CD4-positive, alpha-beta T cell (primary cell): ENCODE results near the gene CHPF2. TPM values are rescaled to one million over a fixed set of nuclear protein-coding genes. Genes with fewer than 3 reads are reported as not detected.
A peak's percentile ranks its signal among the peaks of the same experiment; 100 is the strongest.

ENCODE experiments used
- ATAC-seq: fragments of 200-7000 bp; cut with Tn5 transposase; one replicate; pipeline ENCODE4 v1.10.0; 2022; ENCODE audit warnings: mild to moderate bottlenecking; ENCODE audit not compliant: poor library complexity
- CTCF ChIA-PET: fragments of 350-600 bp; sonication (Branson Sonifier 250); formaldehyde crosslinking; loops from one replicate; lab custom pipeline; 2021; ENCODE audit warnings: antibody characterized with exemption, inconsistent platforms; lab: Charles Lee
- POLR2A ChIA-PET: fragments of 350-600 bp; sonication (Branson Sonifier 250); formaldehyde crosslinking; loops from one replicate; lab custom pipeline; 2021; ENCODE audit warnings: antibody characterized with exemption, inconsistent platforms; lab: Charles Lee
- DNase-seq, 14 experiments: peaks; one replicate each; pipeline ENCODE4 v3.0.0-alpha.2; 2013 to 2020; ENCODE audit warnings: mixed read lengths in 2 of 14
- H3K27ac ChIP-seq, 2 donors: one replicate each; pipeline versions ENCODE4 v1.5.1 to v1.7.0; 2013; ENCODE audit warnings: low read length in 2 of 2, low read depth in 1 of 2, mild to moderate bottlenecking in 1 of 2
- H3K27me3 ChIP-seq, 2 experiments: 1 replicate in 1 of 2; 2 replicates in 1 of 2; pipeline versions ENCODE4 v1.6.1 to v1.7.0; 2013; ENCODE audit warnings: low read length in 2 of 2, control low read depth in 1 of 2, mild to moderate bottlenecking in 1 of 2, moderate library complexity in 1 of 2; ENCODE audit not compliant: insufficient read depth in 2 of 2, control insufficient read depth in 1 of 2
- H3K36me3 ChIP-seq: one replicate; pipeline ENCODE4 v1.6.1; 2013; ENCODE audit warnings: low read length, control low read depth; ENCODE audit not compliant: insufficient read depth
- H3K4me1 ChIP-seq: one replicate; pipeline ENCODE4 v1.6.1; 2013; ENCODE audit warnings: low read length, control low read depth; ENCODE audit not compliant: insufficient read depth
- H3K4me3 ChIP-seq: one replicate; pipeline ENCODE4 v1.5.1; 2013; ENCODE audit warnings: mild to moderate bottlenecking, low read length, moderate library complexity
- H3K9me3 ChIP-seq, 2 experiments: 1 replicate in 1 of 2; 2 replicates in 1 of 2; pipeline versions ENCODE4 v1.6.1 to v1.7.0; 2013; ENCODE audit warnings: low read length in 2 of 2, mild to moderate bottlenecking in 2 of 2, control low read depth in 1 of 2, moderate library complexity in 1 of 2; ENCODE audit not compliant: control insufficient read depth in 1 of 2, insufficient read depth in 1 of 2
- H3K27ac Mint-ChIP-seq: one replicate; pipeline ENCODE4 v1.8.0; 2020; ENCODE audit warnings: mixed read lengths
- H3K27me3 Mint-ChIP-seq: one replicate; pipeline ENCODE4 v1.8.0; 2021; ENCODE audit warnings: mixed read lengths
- H3K36me3 Mint-ChIP-seq: one replicate; pipeline ENCODE4 v1.8.0; 2021; ENCODE audit warnings: low read depth, mixed read lengths
- H3K4me1 Mint-ChIP-seq: one replicate; pipeline ENCODE4 v1.8.0; 2021; ENCODE audit warnings: low read depth, mixed read lengths
- H3K4me3 Mint-ChIP-seq: one replicate; pipeline ENCODE4 v1.8.0; 2020; ENCODE audit warnings: mild to moderate bottlenecking, mixed read lengths
- H3K9me3 Mint-ChIP-seq: one replicate; pipeline ENCODE4 v1.8.0; 2020; ENCODE audit warnings: mixed read lengths
- intact Hi-C, 2 experiments: fragments of 100-400 bp; cut with DNase I in 1 of 2; cut with micrococcal nuclease in 1 of 2; formaldehyde crosslinking; loops; one replicate each; pipeline versions ENCODE4 v1.15.1 to v1.9.0; 2023 to 2025; cut with DNase I, micrococcal nuclease
- polyA plus RNA-seq, 2 donors: library from polyadenylated mRNA; unstranded; fragments of 120-200 nt; gene quantifications; one replicate each; pipeline ENCODE4 v1.2.1, GENCODE V29; 2013
- total RNA-seq, 174 experiments: library from RNA in 2 of 174; stranded (reverse) in 2 of 174; gene quantifications; one replicate each; pipeline ENCODE4 v1.2.3 and lab custom pipeline; 2021 to 2026
- TF ChIP-seq, protein P1 (sequence below): fragments of 200-600 bp; IDR thresholded peaks from one replicate; pipeline ENCODE4 v1.8.0; 2022; ENCODE audit warnings: antibody characterized with exemption, mild to moderate bottlenecking

The CHPF2 gene, protein sequence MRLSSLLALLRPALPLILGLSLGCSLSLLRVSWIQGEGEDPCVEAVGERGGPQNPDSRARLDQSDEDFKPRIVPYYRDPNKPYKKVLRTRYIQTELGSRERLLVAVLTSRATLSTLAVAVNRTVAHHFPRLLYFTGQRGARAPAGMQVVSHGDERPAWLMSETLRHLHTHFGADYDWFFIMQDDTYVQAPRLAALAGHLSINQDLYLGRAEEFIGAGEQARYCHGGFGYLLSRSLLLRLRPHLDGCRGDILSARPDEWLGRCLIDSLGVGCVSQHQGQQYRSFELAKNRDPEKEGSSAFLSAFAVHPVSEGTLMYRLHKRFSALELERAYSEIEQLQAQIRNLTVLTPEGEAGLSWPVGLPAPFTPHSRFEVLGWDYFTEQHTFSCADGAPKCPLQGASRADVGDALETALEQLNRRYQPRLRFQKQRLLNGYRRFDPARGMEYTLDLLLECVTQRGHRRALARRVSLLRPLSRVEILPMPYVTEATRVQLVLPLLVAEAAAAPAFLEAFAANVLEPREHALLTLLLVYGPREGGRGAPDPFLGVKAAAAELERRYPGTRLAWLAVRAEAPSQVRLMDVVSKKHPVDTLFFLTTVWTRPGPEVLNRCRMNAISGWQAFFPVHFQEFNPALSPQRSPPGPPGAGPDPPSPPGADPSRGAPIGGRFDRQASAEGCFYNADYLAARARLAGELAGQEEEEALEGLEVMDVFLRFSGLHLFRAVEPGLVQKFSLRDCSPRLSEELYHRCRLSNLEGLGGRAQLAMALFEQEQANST
- 10 to 100 TPM; 29.6 to 30.5 TPM for total RNA-seq
- polyA plus RNA-seq (2013, experiment 1 of 2): 26.5 TPM
- 29.8 TPM for polyA plus RNA-seq (2013, experiment 2 of 2)
- total RNA-seq (lab: John Stamatoyannopoulos, UW): 73.9 to 202 (median 119) reads per million in 172 experiments

DNA sequence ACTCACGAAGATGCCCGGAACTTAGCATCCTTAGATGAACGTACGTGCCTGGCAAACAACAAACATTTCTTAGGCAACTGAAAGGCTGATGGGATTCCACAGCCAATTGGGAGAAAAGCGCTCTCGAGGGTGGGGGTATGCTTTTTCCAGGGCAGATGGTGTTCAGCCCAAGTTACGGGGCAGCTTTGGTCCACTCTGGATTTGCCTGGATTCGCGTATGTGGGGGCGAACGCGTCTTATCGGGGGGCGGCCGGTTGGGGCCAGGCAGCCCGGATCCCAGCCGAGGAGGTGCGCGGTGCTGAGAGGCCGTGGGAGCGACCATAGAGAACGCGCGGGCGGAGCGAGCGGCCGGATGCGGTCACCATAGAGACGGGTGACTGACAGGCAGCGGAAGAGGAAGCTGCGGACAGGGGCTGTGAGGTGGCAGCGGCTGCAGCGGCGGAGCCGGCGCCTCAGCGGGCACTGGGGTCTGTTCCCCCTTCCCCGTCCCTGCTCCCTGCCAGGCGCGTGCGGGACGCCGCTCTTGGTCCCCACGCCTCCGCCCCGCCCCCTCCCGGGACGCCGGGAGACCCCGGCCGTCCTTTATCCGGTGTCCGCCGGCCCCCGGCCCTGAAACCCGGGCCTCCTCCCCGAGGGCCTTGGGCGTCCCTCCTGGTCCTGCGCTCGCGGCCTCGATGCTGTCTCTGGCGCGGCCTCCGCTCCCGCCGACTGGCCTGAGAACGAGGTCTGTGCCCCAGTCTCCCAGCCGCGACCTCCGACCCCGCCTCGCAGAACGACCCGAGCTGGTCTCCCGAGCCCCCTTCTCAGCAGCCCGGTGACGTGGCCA lies at the start of gene CHPF2:
CHPF2 (plus strand) TSS at position 393 of the 826 bp plus-strand sequence. CDS start 1,529 bp downstream, outside the sequence.
- peak; percentile 82 for ATAC-seq
- Histone ChIP-seq H3K9me3 (no peaks in the 10 kb centered on the region), H3K4me3 (peak within 1 kb of the TSS; percentile 95), H3K36me3 (peaks cover 25% of the 10 kb centered on the region), H3K27me3 (no peaks in the 10 kb centered on the region), H3K27ac (peak within 1 kb of the TSS; percentile 61 to 74), H3K4me1 (peaks cover 48% of the 10 kb centered on the region)
- intact Hi-C loops: loop anchor here (2.0 kb wide), 2 partner anchors 174 to 1608 kb away; partner anchors contain the start of gene SLC4A2 (in 1 of the 2)
- ChIA-PET POLR2A (interaction anchor here (1.0 to 3.6 kb wide), 6 partner anchors 8 to 201 kb away, joined by 3 to 18 read pairs (median 4); no protein-coding TSS in a partner anchor), CTCF (interaction anchor here (0.9 to 2.0 kb wide), 3 partner anchors 12 to 216 kb away, joined by 3 to 10 read pairs (median 4); no protein-coding TSS in a partner anchor)
- Mint-ChIP-seq H3K4me3 (peak within 1 kb of the TSS; percentile 99), H3K9me3 (no peaks in the 10 kb centered on the region), H3K27ac (peak within 1 kb of the TSS; percentile 90), H3K27me3 (no peaks in the 10 kb centered on the region), H3K4me1 (peaks cover 45% of the 10 kb centered on the region), H3K36me3 (peaks cover 45% of the 10 kb centered on the region)
- TF ChIP-seq, protein P1, sequence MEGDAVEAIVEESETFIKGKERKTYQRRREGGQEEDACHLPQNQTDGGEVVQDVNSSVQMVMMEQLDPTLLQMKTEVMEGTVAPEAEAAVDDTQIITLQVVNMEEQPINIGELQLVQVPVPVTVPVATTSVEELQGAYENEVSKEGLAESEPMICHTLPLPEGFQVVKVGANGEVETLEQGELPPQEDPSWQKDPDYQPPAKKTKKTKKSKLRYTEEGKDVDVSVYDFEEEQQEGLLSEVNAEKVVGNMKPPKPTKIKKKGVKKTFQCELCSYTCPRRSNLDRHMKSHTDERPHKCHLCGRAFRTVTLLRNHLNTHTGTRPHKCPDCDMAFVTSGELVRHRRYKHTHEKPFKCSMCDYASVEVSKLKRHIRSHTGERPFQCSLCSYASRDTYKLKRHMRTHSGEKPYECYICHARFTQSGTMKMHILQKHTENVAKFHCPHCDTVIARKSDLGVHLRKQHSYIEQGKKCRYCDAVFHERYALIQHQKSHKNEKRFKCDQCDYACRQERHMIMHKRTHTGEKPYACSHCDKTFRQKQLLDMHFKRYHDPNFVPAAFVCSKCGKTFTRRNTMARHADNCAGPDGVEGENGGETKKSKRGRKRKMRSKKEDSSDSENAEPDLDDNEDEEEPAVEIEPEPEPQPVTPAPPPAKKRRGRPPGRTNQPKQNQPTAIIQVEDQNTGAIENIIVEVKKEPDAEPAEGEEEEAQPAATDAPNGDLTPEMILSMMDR: no peak
- peak; percentile 73 to 93 (median 87) for DNase-seq

DNA sequence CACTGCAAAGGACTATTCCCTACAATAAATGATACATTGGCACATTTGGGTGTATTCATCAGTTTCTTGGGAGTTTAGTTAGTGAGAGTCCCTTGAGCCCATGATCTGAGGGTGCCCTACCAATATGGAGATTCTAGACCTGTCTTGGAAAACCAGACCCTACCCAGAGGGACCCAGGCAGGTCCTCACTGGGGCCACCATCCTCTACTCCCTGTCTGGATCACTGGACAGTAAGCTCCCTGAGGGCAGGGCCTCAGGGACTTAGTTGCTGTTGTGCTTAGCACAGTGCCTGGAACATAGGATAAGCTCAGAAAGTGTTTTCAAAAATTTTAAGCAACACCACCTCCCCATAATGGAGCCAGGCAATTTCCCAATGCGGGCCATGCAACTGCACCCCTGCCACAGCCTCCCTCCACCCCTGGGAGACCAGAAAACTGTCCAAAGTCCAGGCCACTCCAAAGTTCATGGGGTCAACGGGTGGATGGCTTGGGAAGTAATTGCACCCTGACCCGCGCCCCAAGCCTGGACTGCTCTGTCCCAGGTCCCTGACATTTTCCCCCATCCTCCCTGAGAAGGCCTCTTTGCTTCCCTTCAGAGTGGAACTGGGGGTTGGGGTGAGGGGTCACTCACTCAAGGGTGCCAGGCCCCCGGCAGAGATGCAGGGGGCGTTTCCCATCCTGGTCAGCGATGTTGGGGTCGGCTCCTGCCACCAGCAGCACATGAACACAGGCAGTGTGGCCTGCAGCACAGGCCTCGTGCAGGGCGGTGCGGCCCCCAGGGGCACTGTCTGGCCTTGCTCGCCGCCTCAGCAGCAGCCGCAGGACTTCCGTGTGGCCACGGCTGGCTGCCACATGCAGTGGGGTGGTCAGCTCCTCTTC lies 46.3 kb upstream of the CHPF2 start:
- H3K9me3 Mint-ChIP-seq: no peaks in the 10 kb centered on the region
- H3K4me3 Mint-ChIP-seq: no peak overlapping the region
- no peaks in the 10 kb centered on the region for H3K36me3 Mint-ChIP-seq
- intact Hi-C loops: no loop called here
- DNase-seq (no peak), ATAC-seq (no peak)
- H3K4me1 ChIP-seq: no peaks in the 10 kb centered on the region
- TF ChIP-seq, protein P1: no peak
- no peaks in the 10 kb centered on the region for H3K36me3 ChIP-seq
- H3K27me3 ChIP-seq: no peaks in the 10 kb centered on the region
- H3K4me3 ChIP-seq: no peak overlapping the region
- no peaks in the 10 kb centered on the region for H3K27me3 Mint-ChIP-seq
- ChIA-PET CTCF (no interaction called here), POLR2A (no interaction called here)
- no peaks in the 10 kb centered on the region for H3K4me1 Mint-ChIP-seq
- H3K27ac ChIP-seq: no peak overlapping the region
- no peak overlapping the region for H3K27ac Mint-ChIP-seq
- H3K9me3 ChIP-seq: no peaks in the 10 kb centered on the region
